Neural cell (in vitro differentiated cells): ENCODE data around the gene ABI2. TPM values are rescaled to one million over a fixed set of nuclear protein-coding genes. Genes with fewer than 3 reads are reported as not detected.

ENCODE experiments used
- H2AFZ ChIP-seq: fragments of 200-600, 300-800 bp; sonication (generic), shearing (Covaris generic); 2 replicates; pipeline ENCODE4 v1.6.0; 2014; ENCODE audit warnings: low read depth, mild to moderate bottlenecking, antibody characterized with exemption, low read length, moderate library complexity
- H3F3A ChIP-seq: fragments of 200-600 bp; shearing (Covaris generic); 2 replicates; pipeline ENCODE4 v1.6.1; 2016; ENCODE audit warnings: mild to moderate bottlenecking, moderate library complexity, mixed read lengths, antibody characterized with exemption, low read length; ENCODE audit not compliant: insufficient read depth, poor library complexity, severe bottlenecking
- H3K27ac ChIP-seq: fragments of 200-600, 300-800 bp; sonication (generic), shearing (Covaris generic); 2 replicates; pipeline ENCODE4 v1.5.1; 2014; ENCODE audit warnings: mild to moderate bottlenecking, low read length, moderate library complexity
- H3K27me3 ChIP-seq: fragments of 300-800, 200-600 bp; sonication (generic), shearing (Covaris generic); 2 replicates; pipeline ENCODE4 v1.6.0; 2014; ENCODE audit warnings: mild to moderate bottlenecking, low read depth, low read length, moderate library complexity; ENCODE audit not compliant: insufficient read depth
- H3K36me3 ChIP-seq: fragments of 300-800, 200-600 bp; sonication (generic), shearing (Covaris generic); 2 replicates; pipeline ENCODE4 v1.5.1; 2014; ENCODE audit warnings: mild to moderate bottlenecking, antibody characterized with exemption, low read length, moderate library complexity; ENCODE audit not compliant: insufficient read depth
- H3K4me2 ChIP-seq: fragments of 300-800, 200-600 bp; sonication (generic), shearing (Covaris generic); 2 replicates; pipeline ENCODE4 v1.6.0; 2014; ENCODE audit warnings: mild to moderate bottlenecking, low read length
- H3K4me3 ChIP-seq: fragments of 300-800, 200-600 bp; sonication (generic), shearing (Covaris generic); 2 replicates; pipeline ENCODE4 v1.5.1; 2014; ENCODE audit warnings: mild to moderate bottlenecking, low read length, moderate library complexity
- H3K79me2 ChIP-seq: fragments of 200-600 bp; shearing (Covaris generic); replicated peaks from 2 replicates; pipeline ENCODE4 v1.6.0; 2014; ENCODE audit warnings: mild to moderate bottlenecking, low read length, moderate library complexity; ENCODE audit not compliant: insufficient read depth
- H3K9ac ChIP-seq: fragments of 300-800, 200-600 bp; sonication (generic), shearing (Covaris generic); 2 replicates; pipeline ENCODE4 v1.6.1; 2016; ENCODE audit warnings: mild to moderate bottlenecking, low read length, mixed read lengths
- H3K9me2 ChIP-seq: fragments of 200-600 bp; shearing (Covaris generic); 2 replicates; pipeline ENCODE4 v1.6.1; 2016; ENCODE audit warnings: mild to moderate bottlenecking, low read length, mixed read lengths; ENCODE audit not compliant: insufficient read depth
- H3K9me3 ChIP-seq: fragments of 200-600, 300-800 bp; sonication (generic), shearing (Covaris generic); 2 replicates; pipeline ENCODE4 v1.6.1; 2016; ENCODE audit warnings: mild to moderate bottlenecking, mixed run types, low read length, moderate library complexity, mixed read lengths
- H4K20me1 ChIP-seq: fragments of 200-600 bp; shearing (Covaris generic); 2 replicates; pipeline ENCODE4 v1.6.1; 2016; ENCODE audit warnings: mild to moderate bottlenecking, mixed run types; ENCODE audit not compliant: insufficient read depth
- CTCF ChIP-seq: fragments of 450-650 bp; IDR thresholded peaks from 2 replicates; pipeline ENCODE4 v1.5.1; 2014; ENCODE audit warnings: antibody characterized with exemption, mild to moderate bottlenecking, moderate library complexity; ENCODE audit not compliant: poor library complexity, severe bottlenecking
- EP300 ChIP-seq: fragments of 450-650 bp; conservative IDR thresholded peaks from 2 replicates; pipeline ENCODE4 v1.6.1; 2014; ENCODE audit warnings: antibody characterized with exemption, mild to moderate bottlenecking, moderate library complexity; ENCODE audit not compliant: poor library complexity, severe bottlenecking
- EZH2 ChIP-seq: fragments of 200-600, 300-800 bp; shearing (Covaris generic), sonication (generic); IDR thresholded peaks from 2 replicates; pipeline ENCODE4 v1.6.1; 2014; ENCODE audit warnings: antibody characterized with exemption, low read length, borderline replicate concordance, mild to moderate bottlenecking; ENCODE audit not compliant: insufficient read depth, poor library complexity, severe bottlenecking
- MXI1 ChIP-seq: fragments of 450-650 bp; conservative IDR thresholded peaks from 2 replicates; pipeline ENCODE4 v1.6.1; 2014; ENCODE audit warnings: antibody characterized with exemption, mild to moderate bottlenecking; ENCODE audit not compliant: poor library complexity, severe bottlenecking
- POLR2AphosphoS5 ChIP-seq: IDR thresholded peaks from 2 replicates; pipeline ENCODE4 v1.6.1; 2012
- RAD21 ChIP-seq: fragments of 450-650 bp; conservative IDR thresholded peaks from 2 replicates; pipeline ENCODE4 v1.6.1; 2014; ENCODE audit warnings: antibody characterized with exemption, mild to moderate bottlenecking, moderate library complexity
- REST ChIP-seq: IDR thresholded peaks from 2 replicates; pipeline ENCODE4 v1.6.1; 2012; ENCODE audit warnings: borderline replicate concordance
- SMC3 ChIP-seq: fragments of 450-650 bp; conservative IDR thresholded peaks from 2 replicates; pipeline ENCODE4 v1.6.1; 2014; ENCODE audit warnings: antibody characterized with exemption, mild to moderate bottlenecking, moderate library complexity; ENCODE audit not compliant: poor library complexity
- TAF1 ChIP-seq: IDR thresholded peaks from 2 replicates; pipeline ENCODE4 v1.6.1; 2012; ENCODE audit warnings: low read depth
- polyA plus RNA-seq: library from polyadenylated mRNA; depleted of rRNA; stranded (reverse); fragments of >200 nt; gene quantifications from 2 replicates; pipeline ENCODE4 v1.2.3, GENCODE V29; 2014

ABI2 gene
- polyA plus RNA-seq, 1 donor from 2014 or later: 128 TPM

GRCh38 chr2:203360833-203361430, 32.7 kb downstream of the ABI2 start:
- no peak overlapping the region for H3K4me3 ChIP-seq
- no peak overlapping the region for H3K4me2 ChIP-seq
- H3K36me3 ChIP-seq: no peaks in the 10 kb centered on the region
- peaks cover 52% of the 10 kb centered on the region for H3K79me2 ChIP-seq
- H4K20me1 ChIP-seq: peaks cover 4% of the 10 kb centered on the region
- H3F3A ChIP-seq: no peaks in the 10 kb centered on the region
- H3K27ac ChIP-seq: no peak overlapping the region
- H3K9me3 ChIP-seq: no peaks in the 10 kb centered on the region
- no peak for TF ChIP-seq EP300
- TF ChIP-seq REST: no peak
- no peak for TF ChIP-seq EZH2
- no peak for TF ChIP-seq RAD21
- no peak for TF ChIP-seq TAF1
- no peak for TF ChIP-seq SMC3
- H3K27me3 ChIP-seq: no peaks in the 10 kb centered on the region
- H3K9me2 ChIP-seq: no peaks in the 10 kb centered on the region
- no peak overlapping the region for H3K9ac ChIP-seq
- no peak overlapping the region for H2AFZ ChIP-seq

GRCh38 chr2:203361495-203361894, 33.3 kb downstream of the ABI2 start:
- H3K79me2 ChIP-seq: peaks cover 54% of the 10 kb centered on the region
- H4K20me1 ChIP-seq: peaks cover 4% of the 10 kb centered on the region
- H3K9me3 ChIP-seq: no peaks in the 10 kb centered on the region
- no peaks in the 10 kb centered on the region for H3F3A ChIP-seq
- no peak overlapping the region for H3K4me2 ChIP-seq
- no peak overlapping the region for H3K9ac ChIP-seq
- no peak for TF ChIP-seq POLR2AphosphoS5
- no peak for TF ChIP-seq EP300
- TF ChIP-seq RAD21: no peak
- TF ChIP-seq EZH2: no peak
- no peak for TF ChIP-seq TAF1
- no peak for TF ChIP-seq REST
- no peak for TF ChIP-seq MXI1
- no peak for TF ChIP-seq SMC3
- no peak for TF ChIP-seq CTCF
- no peaks in the 10 kb centered on the region for H3K27me3 ChIP-seq
- no peaks in the 10 kb centered on the region for H3K9me2 ChIP-seq
- H3K4me3 ChIP-seq: no peak overlapping the region
- no peak overlapping the region for H3K27ac ChIP-seq
- H3K36me3 ChIP-seq: no peaks in the 10 kb centered on the region
- no peak overlapping the region for H2AFZ ChIP-seq
